Anterior cingulate cortex (tissue), 58 donors: ENCODE measurements around the gene ZNF443.
"Not testable (repeated sequence)": the region's sequence is repeated elsewhere in the genome, so short reads cannot be mapped to it uniquely, and the experiment has no call there.

Source experiments
- DNase-seq, 58 donors: peaks; one replicate each; lab custom pipeline; 2025; lab: John Stamatoyannopoulos, UW

ZNF443 gene

DNA sequence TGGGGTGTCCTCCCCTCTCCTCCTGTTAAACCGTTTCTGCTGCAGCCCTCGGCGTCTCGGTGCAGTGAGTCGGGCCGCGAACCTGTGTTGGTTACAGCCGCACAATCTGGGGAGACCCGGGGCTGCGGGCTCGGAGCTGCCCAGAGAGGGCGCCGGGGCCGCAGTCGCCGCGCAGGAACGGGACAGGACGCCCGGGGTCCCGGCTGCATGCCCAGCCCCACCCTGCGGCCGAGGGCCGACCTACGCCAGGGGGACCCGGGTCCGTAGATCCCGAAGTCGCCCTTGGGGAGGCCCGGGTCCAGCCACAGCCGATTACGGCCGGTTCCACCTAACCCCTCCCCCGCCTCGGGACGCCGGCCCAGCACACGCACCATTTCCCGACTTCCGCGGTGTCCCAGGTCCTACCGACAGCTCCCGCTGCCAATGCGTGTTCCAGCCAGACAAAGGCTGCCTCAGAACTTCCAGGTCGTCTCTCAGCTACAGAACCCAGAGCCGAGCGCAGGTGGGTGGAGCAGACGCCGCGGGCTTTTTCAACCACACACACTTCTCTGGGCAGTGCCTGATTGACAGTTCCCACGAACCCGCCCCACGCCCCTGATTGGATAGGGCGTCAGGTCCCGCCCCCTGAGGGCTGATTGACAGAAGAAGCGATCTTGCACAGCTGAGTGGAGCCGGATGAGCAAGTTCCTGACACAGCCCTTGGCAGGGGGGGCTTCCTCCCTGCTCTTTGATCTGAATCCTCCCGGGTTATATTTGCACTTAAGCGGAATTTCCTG lies at the start of gene ZNF443:
TSS of gene ZNF443 (minus strand) at position 481 of the 776 bp plus-strand sequence. CDS start at position 374, 107 bp downstream.
- DNase-seq = peak; percentile 74 to 99 (median 97)

DNA sequence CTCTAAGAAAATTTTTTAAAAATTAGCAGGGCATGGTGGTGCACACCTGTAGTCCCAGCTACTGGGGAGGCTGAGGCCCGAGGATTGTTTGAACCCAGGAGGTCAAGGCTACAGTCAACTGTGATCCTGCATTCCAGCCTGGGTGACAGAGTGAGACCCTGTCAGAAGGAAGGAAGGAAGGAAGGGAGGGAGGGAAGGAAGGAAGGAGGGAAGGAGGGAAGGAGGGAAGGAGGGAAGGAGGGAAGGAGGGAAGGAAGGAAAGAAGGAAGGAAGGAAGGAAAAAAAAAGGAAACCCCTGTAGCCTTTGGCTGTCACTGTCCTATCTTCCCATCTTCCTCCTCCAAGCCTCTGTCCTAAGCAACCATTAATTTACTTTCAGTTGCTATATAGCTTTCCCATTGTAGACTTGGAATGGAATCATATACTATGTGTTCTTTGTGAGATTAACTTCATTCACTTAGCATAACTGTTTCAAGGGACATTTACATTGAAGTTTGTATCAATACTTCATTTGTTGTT lies 45.5 kb upstream of the ZNF443 start:
- not testable (repeated sequence) for DNase-seq

DNA sequence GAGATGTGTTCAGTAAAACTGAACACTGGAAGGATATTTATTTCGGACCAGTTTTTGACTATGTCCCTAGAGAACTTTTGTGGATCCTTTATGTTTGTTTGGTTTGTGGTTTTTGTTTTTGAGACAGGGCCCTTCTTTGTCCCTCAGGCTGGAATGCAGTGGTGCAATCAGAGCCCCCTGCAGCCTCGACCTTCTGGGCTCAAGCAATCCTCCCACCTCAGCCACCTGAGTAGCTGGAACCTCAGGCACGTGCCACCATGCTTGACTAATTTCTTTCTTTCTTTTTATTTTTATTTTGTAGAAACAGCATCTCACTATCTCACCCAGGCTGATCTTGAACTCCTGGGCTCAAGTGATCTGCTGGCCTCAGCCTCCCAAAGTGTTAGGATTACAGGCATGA lies 44.8 kb upstream of the ZNF443 start:
- DNase-seq = no peak

DNA sequence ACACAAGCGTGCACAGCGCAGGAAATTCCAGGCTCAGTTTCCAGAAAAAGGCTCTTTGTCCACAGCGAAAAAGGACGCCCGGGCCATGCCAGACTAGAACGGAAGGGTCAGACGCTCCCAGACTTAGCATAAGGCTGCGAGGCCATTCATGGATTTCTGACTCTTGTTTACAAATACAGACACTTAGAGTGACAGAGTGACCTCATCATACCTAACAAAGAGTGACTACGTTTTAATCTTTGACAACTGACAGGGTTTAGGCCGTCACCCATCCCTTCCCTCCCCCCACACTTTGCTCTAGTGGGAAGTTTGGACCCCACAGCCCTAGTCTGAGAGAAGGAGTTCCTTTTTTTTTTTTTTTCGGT lies 44.2 kb upstream of the ZNF443 start:
- DNase-seq = peak in 1 of 58 donors; percentile 70

GRCh38 chr19:12484371-12485051 lies 43.7 kb upstream of the ZNF443 start, which contains the start of gene ZNF709:
ZNF709 (minus strand) TSS chr19:12484816; CDS start chr19:12484657, 159 bp downstream.
- peak; percentile 37 to 94 (median 87) for DNase-seq

DNA sequence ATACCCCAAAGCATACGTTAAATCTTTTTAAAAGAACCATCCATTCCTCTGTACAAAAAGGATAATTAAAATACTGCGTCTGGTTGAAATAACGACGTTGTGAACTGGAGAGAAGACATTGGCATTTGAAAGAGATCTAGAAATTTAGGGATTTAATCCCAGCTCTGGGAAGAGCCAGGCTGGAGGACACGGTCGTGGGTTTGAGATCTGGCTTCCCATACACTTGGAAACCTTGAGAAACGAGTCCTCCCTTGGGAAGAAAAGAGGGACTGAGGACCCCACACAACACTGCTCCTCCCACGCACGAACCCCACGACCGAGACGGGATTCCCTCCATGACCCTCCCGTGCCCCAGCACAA lies 43.2 kb upstream of the ZNF443 start:
- DNase-seq = no peak

- no peak for DNase-seq
Measured at GRCh38 chr19:12482509-12482886, 41.7 kb upstream of the ZNF443 start.

GRCh38 chr19:12481781-12482508 lies 41.1 kb upstream of the ZNF443 start:
- no peak for DNase-seq

GRCh38 chr19:12478234-12478941 lies 37.6 kb upstream of the ZNF443 start:
- DNase-seq = no peak

DNA sequence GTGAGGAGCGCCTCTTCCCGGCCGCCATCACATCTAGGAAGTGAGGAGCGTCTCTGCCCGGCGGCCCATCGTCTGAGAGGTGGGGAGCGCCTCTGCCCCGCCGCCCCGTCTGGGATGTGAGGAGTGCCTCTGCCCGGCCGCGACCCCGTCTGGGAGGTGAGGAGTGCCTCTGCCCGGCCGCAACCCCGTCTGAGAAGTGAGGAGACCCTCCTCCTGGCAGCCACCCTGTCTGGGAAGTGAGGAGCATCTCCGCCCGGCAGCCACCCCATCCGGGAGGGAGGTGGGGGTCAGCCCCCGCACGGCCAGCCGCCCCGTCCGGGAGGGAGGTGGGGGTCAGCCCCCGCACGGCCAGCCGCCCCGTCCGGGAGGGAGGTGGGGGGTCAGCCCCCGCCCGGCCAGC lies 26.8 kb upstream of the ZNF443 start:
- DNase-seq = not testable (repeated sequence)

DNA sequence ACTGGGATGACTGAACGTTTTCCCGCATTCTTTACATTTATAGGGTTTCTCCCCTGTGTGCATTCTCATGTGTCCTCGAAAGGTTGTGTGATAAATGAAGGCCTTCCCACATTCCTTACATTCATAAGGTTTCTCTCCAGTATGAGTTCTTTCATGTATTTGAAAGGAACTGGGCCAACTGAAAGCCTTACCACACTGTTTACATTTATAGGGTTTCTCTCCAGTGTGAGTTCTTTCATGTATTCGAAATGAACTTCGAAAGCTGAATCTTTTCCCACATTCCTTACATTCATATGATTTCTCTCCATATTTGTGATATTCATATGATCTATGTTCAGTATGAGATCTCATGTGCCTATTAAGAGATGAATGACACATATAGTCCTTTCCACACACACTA lies 24.4 kb upstream of the ZNF443 start:
- no peak for DNase-seq

GRCh38 chr19:12464769-12465168 lies 23.9 kb upstream of the ZNF443 start:
- no peak for DNase-seq

GRCh38 chr19:12464139-12464538 lies 23.3 kb upstream of the ZNF443 start:
- not testable (repeated sequence) for DNase-seq

DNA sequence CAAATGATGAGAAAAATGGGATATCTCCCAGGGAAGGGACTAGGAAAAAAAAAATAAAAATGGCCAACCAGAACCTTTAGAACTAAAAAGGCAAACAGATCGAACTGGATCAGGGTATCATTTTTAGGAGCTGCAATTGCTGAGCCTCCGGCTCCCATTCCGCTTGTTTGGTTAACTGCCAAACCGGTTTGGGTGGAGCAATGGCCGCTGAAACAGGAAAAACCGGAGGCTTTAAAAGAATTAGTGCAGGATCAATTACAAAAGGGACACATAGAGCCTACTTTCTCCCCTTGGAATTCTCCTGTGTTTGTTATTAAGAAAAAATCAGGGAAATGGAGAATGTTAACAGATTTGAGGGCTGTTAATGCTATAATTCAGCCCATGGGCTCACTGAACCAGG lies 12.7 kb upstream of the ZNF443 start:
- DNase-seq = no peak

GRCh38 chr19:12450844-12451243 lies 10.0 kb upstream of the ZNF443 start:
- no peak for DNase-seq

DNA sequence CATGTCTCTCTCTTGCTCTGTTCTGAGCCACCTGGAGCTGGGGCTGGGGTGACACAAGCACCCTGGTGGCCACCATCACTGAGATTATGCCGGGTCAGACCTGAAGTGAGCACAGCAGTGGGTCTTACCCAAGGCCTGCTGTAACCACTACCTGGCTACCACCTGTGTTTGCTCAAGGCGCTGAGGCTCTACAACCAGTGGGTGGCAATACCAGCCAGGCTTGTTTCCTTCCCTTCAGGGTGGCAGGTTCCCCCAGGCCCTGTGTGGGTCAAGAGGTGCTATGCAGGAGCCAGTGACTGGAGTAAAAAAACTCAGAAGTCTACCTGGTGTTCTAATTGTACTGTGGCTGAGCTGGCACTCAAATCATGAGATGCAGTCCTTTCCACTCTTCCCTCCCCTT lies 8.0 kb upstream of the ZNF443 start:
- DNase-seq = no peak

- peak in 8 of 58 donors; percentile 0 to 25 (median 18) for DNase-seq
Measured at GRCh38 chr19:12439686-12440540, 908 bp downstream of the ZNF443 start.

GRCh38 chr19:12430726-12431299 lies 10.0 kb downstream of the ZNF443 start:
- DNase-seq = not testable (repeated sequence)

DNA sequence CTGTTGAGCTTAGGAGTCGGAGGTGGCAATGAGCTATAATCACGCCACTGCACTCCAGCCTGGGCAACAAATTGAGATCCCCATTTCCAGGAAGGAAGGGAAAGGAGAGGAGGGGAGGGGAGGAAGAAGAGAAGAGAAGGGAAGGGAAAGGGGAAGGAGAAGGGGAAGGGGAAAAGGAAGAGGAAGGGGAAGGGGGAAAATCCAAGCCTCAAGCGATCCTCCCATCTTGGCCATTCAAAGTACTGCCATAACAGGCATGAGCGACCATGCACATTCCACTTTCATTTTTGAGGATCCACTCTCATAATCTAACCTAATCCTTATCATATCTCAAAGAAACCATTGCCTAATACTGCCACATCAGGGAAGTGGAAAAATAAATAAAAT lies 14.9 kb downstream of the ZNF443 start:
- DNase-seq = no peak
